ENCODE data around the gene HMGN2. TPM values are rescaled to one million over a fixed set of nuclear protein-coding genes. Genes with fewer than 3 reads are reported as not detected.

HMGN2 gene
- total RNA-seq, 1 donor from 2014 or later = 158 TPM

DNA sequence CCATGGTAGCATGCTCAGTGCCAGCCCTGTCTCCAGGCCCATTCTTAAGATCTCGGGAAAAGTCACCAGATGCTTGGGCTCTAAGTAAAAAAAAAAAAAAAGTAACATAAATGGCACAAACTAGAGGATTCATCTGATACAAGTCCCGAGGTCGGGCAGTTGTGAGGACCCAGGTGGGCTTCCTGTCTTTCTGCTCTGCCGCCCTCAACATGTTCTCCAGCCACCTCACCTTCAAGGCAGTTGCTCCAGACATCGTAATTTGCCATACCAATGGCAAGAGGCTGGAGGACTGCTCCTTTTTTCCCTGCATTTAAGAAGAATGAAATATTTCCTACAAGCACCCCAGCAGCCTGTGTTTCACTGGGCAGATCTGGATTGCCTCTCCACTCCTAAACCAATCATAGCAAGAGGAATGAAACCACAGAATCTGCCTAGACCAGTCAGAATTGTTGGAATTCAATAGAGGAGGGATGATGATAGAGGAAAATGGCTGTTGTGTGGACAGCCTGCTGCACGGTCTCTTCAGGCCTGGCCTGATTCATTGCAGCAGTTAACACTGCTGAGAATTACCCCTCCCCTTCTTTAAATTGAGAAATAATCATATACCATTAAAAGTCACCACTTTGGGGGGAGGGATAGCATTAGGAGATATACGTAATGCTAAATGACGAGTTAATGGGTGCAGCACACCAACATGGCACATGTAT is 5.4 kb downstream of the HMGN2 start:
- Histone ChIP-seq H3K9me3 (replicated peaks) (no peaks in the 10 kb centered on the region), H3K4me1 (peaks cover 19% of the 10 kb centered on the region), H3K36me3 (peaks cover 51% of the 10 kb centered on the region), H3K4me3 (no peak overlapping the region), H3K27me3 (ENCODE audit: low read depth) (no peaks in the 10 kb centered on the region), H3K27ac (replicated peaks) (no peak overlapping the region)
- TF ChIP-seq, protein P1, sequence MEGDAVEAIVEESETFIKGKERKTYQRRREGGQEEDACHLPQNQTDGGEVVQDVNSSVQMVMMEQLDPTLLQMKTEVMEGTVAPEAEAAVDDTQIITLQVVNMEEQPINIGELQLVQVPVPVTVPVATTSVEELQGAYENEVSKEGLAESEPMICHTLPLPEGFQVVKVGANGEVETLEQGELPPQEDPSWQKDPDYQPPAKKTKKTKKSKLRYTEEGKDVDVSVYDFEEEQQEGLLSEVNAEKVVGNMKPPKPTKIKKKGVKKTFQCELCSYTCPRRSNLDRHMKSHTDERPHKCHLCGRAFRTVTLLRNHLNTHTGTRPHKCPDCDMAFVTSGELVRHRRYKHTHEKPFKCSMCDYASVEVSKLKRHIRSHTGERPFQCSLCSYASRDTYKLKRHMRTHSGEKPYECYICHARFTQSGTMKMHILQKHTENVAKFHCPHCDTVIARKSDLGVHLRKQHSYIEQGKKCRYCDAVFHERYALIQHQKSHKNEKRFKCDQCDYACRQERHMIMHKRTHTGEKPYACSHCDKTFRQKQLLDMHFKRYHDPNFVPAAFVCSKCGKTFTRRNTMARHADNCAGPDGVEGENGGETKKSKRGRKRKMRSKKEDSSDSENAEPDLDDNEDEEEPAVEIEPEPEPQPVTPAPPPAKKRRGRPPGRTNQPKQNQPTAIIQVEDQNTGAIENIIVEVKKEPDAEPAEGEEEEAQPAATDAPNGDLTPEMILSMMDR (IDR thresholded peaks at IDR 0.05; ENCODE audit: borderline replicate concordance) = no peak
- DNase-seq = no peak
- intact Hi-C loops (cut with micrococcal nuclease) = no loop called here

DNA sequence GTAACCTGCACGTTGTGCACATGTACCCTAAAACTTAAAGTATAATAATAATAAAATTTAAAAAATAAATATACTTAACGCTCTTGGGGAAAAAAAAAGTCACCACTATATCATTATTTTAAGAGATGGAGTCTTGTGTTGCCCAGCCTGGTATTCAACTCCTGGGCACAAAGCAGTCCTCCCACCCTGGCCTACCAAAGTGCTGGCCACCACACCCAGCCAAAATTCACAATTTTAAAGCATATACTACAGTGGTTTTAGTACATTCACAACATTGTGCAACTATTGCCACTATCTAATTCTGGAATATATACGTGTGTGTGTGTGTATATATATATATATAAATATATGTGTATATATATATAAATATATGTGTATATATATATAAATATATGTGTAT is 5.9 kb downstream of the HMGN2 start:
- H3K4me3 ChIP-seq = no peak overlapping the region
- H3K36me3 ChIP-seq = peaks cover 51% of the 10 kb centered on the region
- intact Hi-C loops (cut with micrococcal nuclease) = no loop called here
- no peaks in the 10 kb centered on the region for H3K9me3 ChIP-seq (replicated peaks)
- H3K27ac ChIP-seq (replicated peaks) = no peak overlapping the region
- H3K4me1 ChIP-seq = peaks cover 17% of the 10 kb centered on the region
- no peaks in the 10 kb centered on the region for H3K27me3 ChIP-seq (ENCODE audit: low read depth)
- TF ChIP-seq, protein P1 (IDR thresholded peaks at IDR 0.05; ENCODE audit: borderline replicate concordance) = no peak
- DNase-seq = no peak

DNA sequence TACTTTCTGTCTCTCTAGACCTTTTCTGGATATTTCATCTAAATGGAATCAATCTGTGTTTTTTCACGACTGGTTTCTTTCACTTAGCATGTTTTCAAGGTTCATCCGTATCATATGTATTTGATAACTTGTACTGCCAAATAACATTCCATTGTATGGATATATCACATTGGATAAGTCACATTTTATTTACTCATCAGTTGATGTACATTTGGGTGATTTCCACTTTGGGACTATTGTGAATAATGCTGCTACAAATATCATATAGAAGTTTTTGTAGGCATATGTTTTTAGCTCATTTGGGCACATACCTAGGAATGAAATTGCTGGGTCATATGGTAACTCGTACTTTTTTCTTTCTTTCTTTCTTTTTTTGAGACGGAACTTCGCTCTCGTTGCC is 6.7 kb downstream of the HMGN2 start:
- Histone ChIP-seq H3K27ac (replicated peaks) (no peak overlapping the region), H3K36me3 (peaks cover 45% of the 10 kb centered on the region), H3K4me1 (peaks cover 8% of the 10 kb centered on the region), H3K4me3 (no peak overlapping the region), H3K27me3 (ENCODE audit: low read depth) (no peaks in the 10 kb centered on the region), H3K9me3 (replicated peaks) (no peaks in the 10 kb centered on the region)
- TF ChIP-seq, protein P1 (IDR thresholded peaks at IDR 0.05; ENCODE audit: borderline replicate concordance) = no peak
- intact Hi-C loops (cut with micrococcal nuclease) = no loop called here
- DNase-seq = no peak

DNA sequence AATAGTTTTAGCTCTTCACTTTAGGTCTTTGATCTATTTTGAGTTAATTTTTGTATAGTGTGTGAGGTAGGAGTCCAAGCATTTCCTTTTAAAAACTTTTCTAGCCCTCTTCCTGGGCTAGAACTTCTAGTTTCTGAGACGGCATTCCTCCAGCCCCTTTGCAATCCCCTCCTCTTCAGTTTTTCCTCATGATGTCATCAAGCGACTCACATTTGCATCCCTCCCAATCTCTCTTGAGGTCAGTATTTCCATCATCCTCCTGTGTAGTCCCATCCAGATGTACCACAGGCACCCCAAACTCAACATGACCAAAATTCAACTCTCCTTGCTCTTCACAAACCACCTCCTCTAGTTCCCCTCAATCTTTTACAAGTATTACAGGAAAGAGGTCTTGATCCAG is 10.7 kb downstream of the HMGN2 start:
- H3K27ac ChIP-seq (replicated peaks) = no peak overlapping the region
- H3K27me3 ChIP-seq (ENCODE audit: low read depth) = no peaks in the 10 kb centered on the region
- H3K4me1 ChIP-seq = no peaks in the 10 kb centered on the region
- H3K9me3 ChIP-seq (replicated peaks) = no peaks in the 10 kb centered on the region
- DNase-seq = no peak
- intact Hi-C loops (cut with micrococcal nuclease) = no loop called here
- TF ChIP-seq, protein P1 (IDR thresholded peaks at IDR 0.05; ENCODE audit: borderline replicate concordance) = no peak
- peaks cover 15% of the 10 kb centered on the region for H3K36me3 ChIP-seq
- H3K4me3 ChIP-seq = no peak overlapping the region

DNA sequence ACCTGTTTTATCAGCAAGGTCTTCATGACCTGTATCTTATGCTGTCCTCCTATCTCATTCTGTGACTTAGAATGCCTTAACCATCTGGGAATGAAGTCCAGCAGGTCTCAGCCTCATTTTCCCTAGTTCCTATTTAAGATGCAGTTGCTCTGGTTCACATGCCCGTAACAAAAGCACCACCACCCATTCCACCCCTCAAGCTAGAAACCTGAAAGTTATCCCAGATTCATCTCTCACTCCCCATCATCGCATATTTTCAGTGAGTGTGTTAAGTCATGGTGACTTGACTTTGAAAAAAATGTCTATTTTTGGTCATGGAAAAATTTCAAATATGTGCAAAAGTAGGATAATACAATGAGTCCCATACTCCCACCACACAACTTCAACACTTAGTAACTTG is 11.7 kb downstream of the HMGN2 start:
- no peaks in the 10 kb centered on the region for H3K27me3 ChIP-seq (ENCODE audit: low read depth)
- intact Hi-C loops (cut with micrococcal nuclease) = no loop called here
- TF ChIP-seq, protein P1 (IDR thresholded peaks at IDR 0.05; ENCODE audit: borderline replicate concordance) = no peak
- no peak for DNase-seq
- no peak overlapping the region for H3K27ac ChIP-seq (replicated peaks)
- peaks cover 11% of the 10 kb centered on the region for H3K36me3 ChIP-seq
- H3K4me3 ChIP-seq = no peak overlapping the region
- no peaks in the 10 kb centered on the region for H3K9me3 ChIP-seq (replicated peaks)
- no peaks in the 10 kb centered on the region for H3K4me1 ChIP-seq

Measured in left ventricle myocardium inferior (tissue), 1 donor.